Glomerular visceral epithelial cell (primary cell): ENCODE results near the gene ST6GAL2.
A peak's percentile ranks its signal among the peaks of the same experiment; 100 is the strongest.

Source experiments
- DNase-seq: peaks from one replicate; pipeline ENCODE4 v3.0.0-alpha.2; 2016; ENCODE audit errors: extremely low spot score

ST6GAL2 gene

DNA sequence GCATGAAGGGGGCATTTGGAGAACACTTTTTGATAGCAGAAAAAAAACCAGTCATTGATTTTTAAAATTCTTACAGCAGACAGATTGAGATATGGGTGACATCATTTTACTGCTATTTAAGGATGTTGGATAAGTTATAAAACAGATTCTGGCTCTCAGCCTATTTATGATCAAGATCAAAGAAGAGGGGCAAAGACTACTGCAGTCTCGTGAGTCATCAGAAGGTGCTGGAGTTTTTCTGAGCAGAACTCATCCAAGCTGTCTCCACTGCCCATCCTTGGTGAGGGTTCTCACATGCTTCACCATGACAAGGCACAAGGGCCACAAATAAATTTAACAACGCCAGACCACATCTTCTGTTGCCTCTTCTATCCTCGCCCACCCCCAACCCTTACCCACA, 58.8 kb downstream of the ST6GAL2 start:
- DNase-seq = peak; percentile 37

DNA sequence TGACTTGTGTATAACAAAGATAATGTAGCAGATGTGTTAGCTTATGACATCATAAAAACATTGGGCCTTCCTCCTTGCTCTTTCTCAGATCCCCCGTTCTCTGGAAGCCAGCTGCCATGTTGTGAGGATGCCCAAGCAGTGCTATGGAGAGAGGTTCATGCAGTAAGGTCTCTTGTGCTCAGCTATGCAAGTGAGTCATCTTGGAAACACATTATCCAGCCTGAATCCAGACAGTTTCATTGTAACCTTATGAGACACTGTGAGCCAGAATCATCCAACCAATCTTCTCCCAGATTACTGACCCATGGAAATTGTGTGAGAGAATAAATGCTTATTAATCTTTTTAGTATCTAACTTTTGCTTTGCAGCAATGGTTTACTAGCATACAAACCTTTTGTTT, 60.8 kb downstream of the ST6GAL2 start:
- DNase-seq = peak; percentile 38

DNA sequence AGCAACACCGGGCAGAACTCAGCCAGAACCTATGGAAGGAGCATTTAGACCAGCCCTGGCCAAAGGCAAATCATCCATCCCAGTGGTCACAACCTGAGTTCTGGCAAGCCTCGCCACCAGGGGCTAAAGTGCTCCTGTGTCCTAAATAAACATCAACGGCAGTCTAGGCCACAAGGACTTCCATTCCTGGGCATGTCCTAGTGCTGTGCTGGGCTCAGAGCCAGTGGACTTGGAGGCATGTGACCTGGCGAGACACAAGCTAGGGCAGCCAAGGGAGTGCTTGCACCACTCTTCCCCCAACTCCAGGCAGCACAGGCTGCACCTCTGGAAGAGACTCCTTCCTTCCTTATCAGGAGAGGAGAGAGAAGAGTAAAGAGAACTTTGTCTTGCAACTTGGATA, 69.0 kb downstream of the ST6GAL2 start:
- DNase-seq = no peak

DNA sequence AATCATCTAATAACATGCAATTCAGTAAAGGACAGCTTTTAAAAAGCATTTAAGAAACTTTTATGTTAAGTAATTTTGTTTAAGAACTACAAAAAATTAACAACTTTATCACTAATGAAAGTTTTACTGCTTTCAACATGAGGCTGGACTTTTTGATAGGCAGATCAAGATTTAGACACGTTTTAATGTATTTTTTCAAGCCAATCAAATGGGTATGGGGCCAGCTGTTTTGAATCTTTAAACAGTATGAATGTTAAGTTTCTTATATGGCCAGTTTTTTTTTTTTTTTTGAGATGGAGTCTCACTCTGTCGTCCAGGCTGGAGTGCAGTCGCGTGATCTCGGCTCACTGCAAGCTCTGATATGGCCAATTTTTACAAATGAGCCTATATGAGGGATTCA, 73.1 kb downstream of the ST6GAL2 start:
- no peak for DNase-seq

DNA sequence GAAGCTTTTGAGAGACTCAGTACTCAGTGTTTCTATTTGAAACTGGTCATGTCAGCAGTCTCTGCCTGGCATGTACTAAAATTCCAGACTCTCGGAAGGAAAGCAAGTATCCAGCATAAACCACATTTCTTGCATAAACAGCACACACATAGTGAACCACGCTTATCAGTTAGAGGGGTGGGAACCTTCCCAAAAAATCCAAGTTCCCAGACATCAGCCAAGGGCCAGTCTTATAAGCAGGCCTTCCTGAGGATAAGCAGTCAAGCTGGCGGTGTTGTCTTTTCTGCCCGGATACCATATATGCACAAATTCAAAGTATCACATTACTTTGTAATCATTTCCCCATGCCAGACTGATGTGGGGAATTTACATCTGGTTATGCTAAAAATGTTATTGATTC, 73.6 kb downstream of the ST6GAL2 start:
- no peak for DNase-seq

DNA sequence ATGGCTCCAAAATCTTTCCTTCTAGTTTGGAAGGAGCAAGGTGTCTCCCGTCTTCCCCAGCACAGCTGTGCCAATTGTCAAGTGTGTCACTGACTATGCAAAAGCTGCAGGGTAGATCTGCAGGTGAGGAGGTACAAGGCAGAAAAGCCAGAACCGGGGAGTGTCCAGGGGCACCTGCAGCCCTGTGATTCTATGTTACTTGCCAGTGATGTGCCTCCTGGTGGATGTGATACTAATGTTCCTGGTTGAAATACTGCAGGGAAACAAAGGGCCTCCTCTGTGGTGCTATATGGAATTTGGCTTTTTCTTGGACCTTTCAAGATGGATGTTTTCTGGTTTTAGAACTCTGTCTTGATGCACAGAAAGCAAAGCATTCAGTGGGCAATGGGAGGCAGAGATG, 80.3 kb downstream of the ST6GAL2 start:
- DNase-seq = no peak

DNA sequence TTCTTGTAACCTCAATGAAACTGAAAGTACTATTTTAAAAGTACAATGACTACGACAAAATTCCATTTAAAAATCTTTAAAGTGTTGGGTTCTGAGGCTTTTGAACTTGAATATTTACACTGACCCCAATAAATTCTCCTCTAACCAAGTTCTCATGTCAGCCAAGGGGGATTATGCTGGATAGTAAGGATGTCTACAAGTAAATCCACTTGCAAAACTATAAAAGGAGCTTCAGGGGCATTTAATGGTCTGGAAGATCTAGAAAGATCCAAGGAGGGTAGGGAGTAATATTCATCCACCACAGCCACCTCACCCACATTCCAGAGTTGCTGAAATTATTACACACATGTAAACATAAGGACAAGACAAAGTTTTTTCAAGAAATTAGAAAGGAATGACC, 81.8 kb downstream of the ST6GAL2 start:
- no peak for DNase-seq

DNA sequence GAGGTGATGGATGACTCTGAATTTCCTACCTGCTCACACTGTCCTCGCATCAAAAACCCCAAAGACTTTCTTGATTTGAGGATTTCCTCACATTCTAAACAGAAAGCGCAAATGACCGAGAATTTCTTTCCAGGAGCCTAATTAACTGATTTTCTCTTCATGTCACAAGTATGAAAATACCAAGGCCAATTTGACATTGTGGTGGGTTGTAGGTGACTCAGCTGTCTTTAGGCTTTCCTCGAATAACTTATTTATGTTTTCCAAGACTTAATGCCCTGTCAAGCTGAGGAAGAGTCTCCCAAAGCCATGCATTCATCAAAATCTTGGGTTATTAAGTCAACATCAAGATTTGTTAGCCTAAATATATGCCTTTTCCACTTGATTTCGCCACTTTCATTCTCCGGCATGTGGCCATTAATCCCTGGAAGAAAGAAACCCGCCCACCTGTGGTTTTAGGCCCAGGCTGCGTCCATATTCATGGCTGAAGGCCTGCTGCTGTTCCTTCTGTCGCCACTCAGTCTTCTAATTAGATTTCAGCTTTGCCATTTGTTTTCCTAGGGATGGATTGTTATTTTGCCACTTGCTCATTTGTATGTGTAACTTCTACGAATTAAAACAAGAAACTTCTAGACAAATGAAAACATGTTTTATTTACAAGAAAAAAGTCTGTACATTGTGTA, 84.9 kb downstream of the ST6GAL2 start:
- no peak for DNase-seq

DNA sequence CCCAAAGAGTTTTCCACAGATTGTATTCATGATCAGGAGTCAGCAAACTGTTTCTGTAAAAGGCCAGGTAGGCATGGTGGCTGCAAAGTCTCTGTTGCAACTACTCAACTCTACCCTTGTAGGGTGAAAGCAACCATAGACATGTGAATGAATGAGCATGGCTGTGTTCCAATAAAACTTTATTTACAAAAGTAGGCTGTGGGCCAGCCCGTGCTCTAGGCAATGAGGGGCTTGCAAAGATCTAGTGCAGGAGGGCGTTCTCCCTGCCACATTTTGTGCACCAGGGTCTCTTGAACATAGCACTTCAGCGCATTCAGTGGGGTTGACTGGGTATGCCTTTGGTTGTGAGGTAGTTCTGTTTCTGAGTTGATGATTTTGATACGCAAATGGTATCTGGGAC, 85.8 kb downstream of the ST6GAL2 start:
- no peak for DNase-seq

DNA sequence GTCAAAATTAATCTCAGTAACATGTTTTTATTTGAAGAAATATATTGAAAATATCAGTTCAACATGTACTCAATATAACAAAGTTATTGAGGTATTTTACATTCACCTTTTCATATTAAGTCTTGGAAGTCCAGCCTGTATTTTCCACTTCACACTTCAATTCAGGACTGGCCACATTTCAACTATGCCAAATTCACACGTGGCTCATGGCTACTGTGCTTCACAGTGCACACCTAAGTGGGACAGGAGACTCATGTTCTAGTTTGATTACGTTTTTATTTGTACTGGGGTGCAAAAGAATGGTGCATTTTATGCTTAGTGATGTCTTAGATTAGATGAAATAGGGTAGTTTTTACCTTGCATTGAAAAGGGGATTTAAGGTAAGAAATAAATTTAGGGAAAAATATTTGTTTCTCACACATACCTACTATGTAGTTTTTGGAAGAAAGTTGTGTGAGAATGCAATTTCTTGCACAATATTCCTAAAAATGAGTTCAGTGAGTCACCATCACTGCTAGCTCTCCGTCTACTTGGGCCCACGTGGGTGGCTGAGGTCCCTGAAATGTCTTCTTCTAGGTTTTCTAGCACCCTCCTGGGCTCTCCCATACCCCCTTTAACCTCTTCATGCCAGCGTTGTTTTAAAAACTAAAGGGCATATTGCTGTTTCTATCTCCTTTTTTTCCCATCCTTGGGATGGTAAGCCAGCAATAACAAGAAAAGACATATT, 87.0 kb downstream of the ST6GAL2 start:
- DNase-seq = no peak

DNA sequence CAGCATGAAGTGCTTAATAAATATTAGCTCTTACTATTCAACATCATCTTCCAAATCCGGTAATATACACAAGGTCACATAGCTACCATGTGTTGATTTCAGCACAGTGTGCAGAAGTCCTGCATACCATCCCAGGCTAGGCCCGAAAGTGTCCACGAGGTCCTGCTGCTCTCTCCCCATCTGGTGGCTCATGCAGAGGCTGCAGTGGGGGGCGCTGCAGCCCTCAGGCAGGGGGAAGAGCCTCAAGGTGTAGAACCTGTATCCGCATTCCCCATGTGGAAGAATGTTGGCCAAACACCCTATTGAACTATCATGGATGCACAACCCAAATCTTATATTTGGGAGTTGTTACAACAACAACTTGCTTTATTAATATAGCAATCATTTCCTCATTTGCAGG, 88.5 kb downstream of the ST6GAL2 start:
- DNase-seq = no peak

DNA sequence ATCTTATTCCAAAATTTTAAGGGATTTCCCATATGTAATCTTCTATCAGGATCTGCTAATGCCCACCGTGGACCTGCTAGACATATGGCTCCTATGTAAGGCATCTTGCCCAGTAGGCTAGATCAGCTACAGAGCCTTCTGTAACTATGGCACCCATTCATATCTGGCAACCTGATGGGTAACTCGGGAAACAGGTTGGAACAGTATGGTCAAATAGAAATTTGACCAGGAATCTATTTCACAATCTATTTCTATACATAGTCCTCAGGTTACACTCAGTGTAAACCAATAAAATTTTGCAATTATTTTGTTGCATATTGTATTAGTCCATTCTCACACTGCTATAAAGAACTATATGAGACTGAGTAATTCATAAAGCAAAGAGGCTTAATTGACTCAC, 93.3 kb downstream of the ST6GAL2 start:
- no peak for DNase-seq

DNA sequence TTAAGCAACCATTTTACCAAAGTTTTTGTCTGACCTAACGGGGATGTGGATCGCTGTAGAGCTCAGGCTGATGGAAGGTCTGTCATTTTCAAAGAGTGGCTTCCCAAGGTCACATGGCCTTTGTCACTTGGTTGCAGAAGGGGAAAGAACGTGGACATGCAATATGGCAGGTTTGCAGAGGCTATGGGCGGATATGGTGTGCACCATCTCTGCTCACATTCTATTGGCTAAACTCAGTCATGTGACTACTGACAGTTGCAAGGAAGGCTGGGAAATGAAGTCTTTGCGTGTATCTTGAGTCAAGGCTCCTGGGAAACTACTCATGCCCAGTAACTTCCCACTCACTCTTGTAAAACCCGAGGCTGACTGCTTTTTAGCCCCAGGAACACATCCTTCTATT, 96.8 kb downstream of the ST6GAL2 start:
- no peak for DNase-seq

DNA sequence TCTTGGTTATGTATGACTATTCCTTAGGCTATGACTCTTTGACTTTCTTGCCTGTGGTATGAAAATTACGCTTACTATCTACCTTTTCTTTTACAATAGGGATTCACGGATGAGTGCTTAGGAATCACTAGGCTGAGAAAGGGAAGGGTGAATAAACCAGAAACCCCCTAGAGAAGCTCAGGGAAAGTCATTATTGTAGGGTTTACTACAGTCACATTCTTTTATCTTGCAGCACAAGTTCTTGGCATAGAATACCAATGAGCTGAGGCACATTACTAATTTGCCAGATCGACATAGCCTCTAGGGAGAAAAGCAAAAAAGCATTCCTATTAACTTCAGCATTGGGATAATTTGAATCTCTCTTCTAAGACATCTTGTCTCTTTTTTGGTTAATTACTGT, 103.3 kb downstream of the ST6GAL2 start:
- peak; percentile 69 for DNase-seq

DNA sequence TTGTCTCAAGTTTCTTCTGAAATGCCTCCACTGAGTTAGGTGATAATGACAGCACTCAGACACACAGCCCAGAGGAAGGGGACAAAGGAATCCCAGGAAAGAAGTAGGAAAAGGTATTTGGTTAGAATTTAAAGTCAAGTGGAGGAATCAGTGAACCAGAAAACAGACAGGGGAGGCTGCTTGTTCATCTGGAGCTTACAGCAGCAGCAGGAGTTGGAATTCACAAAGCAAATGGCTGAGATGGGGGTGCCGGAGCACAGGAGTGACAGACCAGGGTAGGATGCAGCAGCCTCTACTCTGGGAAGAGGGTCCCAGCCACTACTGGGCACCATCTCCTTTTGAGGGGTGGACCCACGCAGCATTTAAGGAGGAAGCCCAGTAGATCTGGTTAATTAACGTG, 104.8 kb downstream of the ST6GAL2 start:
- DNase-seq = peak; percentile 9

DNA sequence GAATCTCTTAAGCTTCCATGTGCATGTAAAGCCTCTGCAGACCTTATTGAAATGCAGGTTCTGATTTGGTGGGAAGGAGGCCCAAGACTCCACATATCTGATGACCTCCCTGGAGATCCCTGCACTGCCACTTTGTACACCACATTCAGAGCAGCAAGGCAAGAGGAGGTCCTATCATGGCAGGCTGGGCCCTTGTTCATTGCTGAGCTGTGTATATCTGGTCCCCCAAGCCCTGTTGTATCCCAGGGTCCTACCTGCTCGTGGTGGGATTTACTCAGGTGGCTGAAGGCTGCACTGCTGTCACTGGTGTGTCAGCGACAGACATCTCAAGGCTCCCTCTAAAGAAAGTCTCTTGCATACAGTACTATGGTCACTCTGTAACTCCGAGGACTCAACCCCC, 114.2 kb downstream of the ST6GAL2 start:
- no peak for DNase-seq

DNA sequence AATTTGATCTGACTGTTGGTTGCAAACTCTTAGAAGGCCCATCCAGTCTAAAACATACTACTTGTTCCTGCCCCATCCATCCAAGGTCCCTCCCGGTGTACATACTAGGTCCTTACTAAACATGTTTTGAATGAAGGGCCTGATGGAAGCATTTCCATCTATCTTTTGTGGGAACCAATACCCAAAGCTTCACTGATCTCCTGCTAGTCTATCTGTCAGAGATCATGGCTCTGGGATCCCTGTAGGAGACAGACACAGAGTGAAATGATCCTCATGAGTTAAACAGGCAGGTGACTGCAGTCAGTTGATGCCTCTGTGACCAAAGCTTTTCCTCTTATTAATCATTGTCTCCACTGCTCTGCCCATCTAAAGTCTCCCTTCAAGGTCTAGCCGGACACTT, 115.0 kb downstream of the ST6GAL2 start:
- no peak for DNase-seq

DNA sequence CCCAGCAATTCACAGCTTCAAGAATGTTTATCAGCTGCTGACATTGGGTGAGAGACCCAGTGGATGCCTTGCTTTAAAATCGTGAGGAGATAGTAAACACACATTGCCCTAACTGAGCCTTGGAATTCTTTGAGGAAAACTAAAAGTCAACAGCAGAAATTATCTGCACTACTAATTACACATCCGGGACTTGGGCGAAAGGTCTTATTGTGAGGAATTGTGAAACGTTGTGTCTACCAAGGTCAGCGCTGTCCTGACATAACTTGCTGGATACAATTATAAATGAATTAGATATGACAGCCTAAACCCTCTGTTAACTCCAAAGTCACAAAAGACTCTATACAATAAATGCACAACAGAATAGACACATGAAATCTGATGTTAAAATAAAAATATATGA, 121.4 kb downstream of the ST6GAL2 start:
- no peak for DNase-seq

DNA sequence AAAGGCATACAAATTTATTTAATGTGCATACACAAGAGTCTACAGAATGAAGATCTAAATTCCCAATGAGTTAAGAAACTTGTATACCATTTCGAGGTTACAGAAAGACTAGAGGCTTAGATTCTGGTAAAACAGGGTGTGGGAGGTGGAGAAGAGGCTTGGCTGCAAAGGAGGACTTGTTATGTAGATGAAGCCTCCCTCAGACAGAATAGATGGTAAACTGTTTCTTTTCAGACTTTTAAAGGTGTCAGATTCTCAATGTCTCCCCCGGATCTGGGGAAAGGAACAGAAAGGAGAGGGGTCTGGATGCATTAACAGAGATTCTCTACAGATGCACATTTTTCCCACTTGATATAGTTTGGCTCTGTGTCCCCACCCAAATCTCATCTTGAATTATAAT, 126.0 kb downstream of the ST6GAL2 start:
- DNase-seq = no peak

DNA sequence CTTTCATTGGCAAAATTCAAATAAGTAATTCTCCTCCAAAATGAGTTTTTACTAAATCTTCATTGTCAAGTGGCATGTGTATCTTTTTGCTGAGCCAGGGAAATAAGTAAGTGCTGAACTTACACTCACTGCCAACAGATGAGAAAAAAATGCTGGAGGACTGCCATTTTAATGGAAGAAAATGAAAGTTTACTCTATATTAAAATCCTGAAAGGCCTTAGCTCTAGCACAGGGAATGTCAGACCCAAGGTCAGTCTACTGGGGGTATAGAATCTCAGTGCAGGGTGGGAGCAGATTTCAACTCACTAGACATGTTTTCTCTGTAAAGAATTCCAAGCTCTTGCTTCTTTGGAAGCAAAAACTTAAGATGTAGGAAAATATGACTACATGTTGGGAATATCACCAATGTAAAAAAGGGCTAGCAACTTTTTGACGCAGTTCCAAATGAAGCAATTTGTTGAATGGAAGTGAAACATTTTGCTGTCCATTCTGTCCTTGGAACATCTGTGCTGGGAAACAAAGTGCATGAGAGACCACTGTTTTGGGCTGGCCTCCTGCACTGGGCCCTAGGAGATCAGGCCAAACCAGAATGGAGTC, 127.0 kb downstream of the ST6GAL2 start:
- DNase-seq = no peak
